Stimulated activated effector memory CD8-positive, alpha-beta T cell treated with anti-CD3 and anti-CD28 coated beads, Interleukin-12 subunit alpha, Interleukin-12 subunit beta, amount 100 ng/mL, for 72 hours (primary cell): Measurements from ENCODE around the gene HLCS.

Experiments used
- ATAC-seq: fragments of 150-1000 bp; cut with Tn5 transposase; 2 replicates; pipeline ENCODE4 v1.10.0; 2021
- DNase-seq, 2 donors: peaks; one replicate each; pipeline ENCODE4 v3.0.0; 2021 to 2022; ENCODE audit warnings: low spot score in 2 of 2
- H3K27ac Mint-ChIP-seq: one replicate; pipeline ENCODE4 v1.8.0; 2022; ENCODE audit warnings: mild to moderate bottlenecking, mixed read lengths
- H3K36me3 Mint-ChIP-seq: one replicate; pipeline ENCODE4 v1.8.0; 2022; ENCODE audit warnings: mild to moderate bottlenecking, mixed read lengths
- H3K4me1 Mint-ChIP-seq: one replicate; pipeline ENCODE4 v1.8.0; 2022; ENCODE audit warnings: mixed read lengths
- H3K4me3 Mint-ChIP-seq: one replicate; pipeline ENCODE4 v1.8.0; 2022; ENCODE audit warnings: mild to moderate bottlenecking, mixed read lengths
- H3K9me3 Mint-ChIP-seq: one replicate; pipeline ENCODE4 v1.8.0; 2022; ENCODE audit warnings: mixed read lengths

The HLCS gene

DNA sequence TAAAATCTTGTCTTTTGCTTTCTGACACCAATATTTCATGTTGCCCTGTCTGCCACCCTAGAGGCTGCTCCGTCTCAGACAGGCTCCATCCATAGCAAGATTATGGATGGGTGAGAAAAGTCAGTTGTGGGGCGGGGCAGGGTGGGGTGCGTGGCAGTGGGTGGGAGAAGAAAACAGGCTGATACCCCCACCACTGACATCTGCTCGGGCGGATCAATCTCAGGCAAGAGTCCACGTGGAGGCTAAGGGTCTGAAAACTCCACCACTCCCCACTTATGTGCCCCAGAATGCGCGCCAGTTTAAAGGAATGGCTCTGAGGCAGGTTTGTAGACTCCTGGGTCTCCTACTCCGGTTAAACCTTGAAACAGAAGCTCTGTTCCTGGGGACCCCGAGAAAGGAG lies 101.5 kb downstream of the HLCS start:
- no peak overlapping the region for H3K27ac Mint-ChIP-seq
- H3K4me1 Mint-ChIP-seq = peaks cover 11% of the 10 kb centered on the region
- DNase-seq (no peak), ATAC-seq (no peak)
- no peaks in the 10 kb centered on the region for H3K36me3 Mint-ChIP-seq
- H3K9me3 Mint-ChIP-seq = no peaks in the 10 kb centered on the region
- H3K4me3 Mint-ChIP-seq = no peak overlapping the region

GRCh38 chr21:36863260-36863659 lies 103.2 kb downstream of the HLCS start:
- H3K9me3 Mint-ChIP-seq = no peaks in the 10 kb centered on the region
- no peak overlapping the region for H3K27ac Mint-ChIP-seq

GRCh38 chr21:36861595-36862323 lies 104.7 kb downstream of the HLCS start:
- peaks cover 25% of the 10 kb centered on the region for H3K4me1 Mint-ChIP-seq
- H3K9me3 Mint-ChIP-seq = no peaks in the 10 kb centered on the region
- DNase-seq = no peak
- ATAC-seq = no peak
- no peak overlapping the region for H3K4me3 Mint-ChIP-seq
- no peak overlapping the region for H3K27ac Mint-ChIP-seq
- H3K36me3 Mint-ChIP-seq = no peaks in the 10 kb centered on the region

More at GRCh38 chr21:36863260-36863659, 103.2 kb downstream of the HLCS start:
- Mint-ChIP-seq H3K4me3 (no peak overlapping the region), H3K4me1 (peaks cover 19% of the 10 kb centered on the region), H3K36me3 (no peaks in the 10 kb centered on the region)
- DNase-seq = no peak
- no peak for ATAC-seq

DNA sequence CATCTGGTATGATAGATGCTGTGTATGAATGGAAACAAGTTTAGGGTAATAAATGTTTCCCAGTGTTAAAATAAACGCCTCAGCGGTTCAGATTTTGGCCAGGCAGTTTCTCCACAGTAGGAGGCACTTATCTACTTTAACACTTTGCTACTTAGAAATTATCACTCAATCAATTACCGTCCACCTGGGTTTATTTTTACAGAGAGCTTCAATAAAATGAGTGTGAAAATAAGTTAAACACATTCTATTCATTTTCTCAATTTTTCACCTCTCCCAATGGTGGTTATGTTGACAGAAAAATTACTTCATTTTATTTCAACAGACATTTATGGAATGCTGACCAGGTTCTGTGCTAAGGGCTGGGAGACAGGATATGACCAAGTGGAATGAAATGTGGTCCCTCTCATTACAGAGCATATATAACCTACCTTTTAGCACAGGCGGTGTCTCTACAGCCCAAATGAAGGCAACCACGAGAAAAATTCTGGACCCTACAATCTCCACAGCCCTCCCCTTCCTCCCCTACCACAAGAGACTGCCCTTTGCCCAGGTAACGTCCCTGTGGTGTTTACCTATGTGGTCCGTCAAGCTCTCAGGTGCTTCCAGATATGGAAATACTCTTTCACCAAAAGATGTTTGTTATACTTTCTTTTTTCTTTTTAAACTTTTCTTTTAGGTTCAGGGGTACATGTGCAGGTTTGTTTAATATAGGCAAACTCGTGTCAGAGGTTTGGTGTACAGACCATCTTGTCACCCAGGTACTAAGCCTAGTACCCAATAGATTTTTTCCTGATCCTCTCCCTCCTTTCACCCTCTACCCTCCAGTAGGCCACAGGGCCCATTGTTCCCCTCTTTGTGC lies 105.5 kb downstream of the HLCS start:
- Mint-ChIP-seq H3K4me1 (peaks cover 25% of the 10 kb centered on the region), H3K27ac (no peak overlapping the region)

GRCh38 chr21:36859744-36860501 lies 106.5 kb downstream of the HLCS start:
- peak; percentile 87 for ATAC-seq
- Mint-ChIP-seq H3K9me3 (no peaks in the 10 kb centered on the region), H3K4me1 (peaks cover 25% of the 10 kb centered on the region), H3K36me3 (no peaks in the 10 kb centered on the region), H3K4me3 (no peak overlapping the region), H3K27ac (no peak overlapping the region)
- peak in 1 of 2 donors; percentile 64 for DNase-seq

More for the DNA sequence above, 105.5 kb downstream of the HLCS start:
- Mint-ChIP-seq H3K4me3 (no peak overlapping the region), H3K9me3 (no peaks in the 10 kb centered on the region), H3K36me3 (no peaks in the 10 kb centered on the region)
- ATAC-seq = no peak
- DNase-seq = no peak

- H3K4me1 Mint-ChIP-seq = peaks cover 25% of the 10 kb centered on the region
- no peak for ATAC-seq
- H3K9me3 Mint-ChIP-seq = no peaks in the 10 kb centered on the region
- no peaks in the 10 kb centered on the region for H3K36me3 Mint-ChIP-seq
- no peak for DNase-seq
- no peak overlapping the region for H3K27ac Mint-ChIP-seq
- H3K4me3 Mint-ChIP-seq = no peak overlapping the region
These were observed 108.0 kb downstream of the HLCS start for GRCh38 chr21:36858320-36858957.

DNA sequence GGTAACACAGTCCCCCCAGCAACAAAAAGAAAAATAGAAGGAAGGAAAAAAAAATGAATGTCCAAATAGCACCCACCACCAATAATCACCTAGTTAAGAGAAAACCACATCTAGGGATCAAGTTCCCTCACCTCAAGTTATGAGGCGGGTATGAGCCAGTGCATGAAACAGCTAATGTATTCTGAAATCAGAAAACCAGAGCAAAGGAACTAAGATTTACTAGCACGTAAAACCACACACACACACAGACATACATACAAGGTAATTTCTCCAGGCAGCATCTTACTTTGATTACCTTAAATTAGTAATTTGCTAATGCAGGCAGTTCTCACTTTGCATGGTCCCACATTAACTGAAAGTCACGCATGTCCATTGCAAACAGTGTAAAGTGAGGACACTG lies 109.8 kb downstream of the HLCS start:
- Mint-ChIP-seq H3K4me3 (no peak overlapping the region), H3K36me3 (no peaks in the 10 kb centered on the region), H3K27ac (no peak overlapping the region), H3K9me3 (no peaks in the 10 kb centered on the region), H3K4me1 (peaks cover 30% of the 10 kb centered on the region)
- ATAC-seq (no peak), DNase-seq (no peak)

- ATAC-seq (peak; percentile 54), DNase-seq (peak; percentile 28 to 57)
- Mint-ChIP-seq H3K27ac (no peak overlapping the region), H3K36me3 (no peaks in the 10 kb centered on the region), H3K4me3 (no peak overlapping the region), H3K4me1 (peaks cover 27% of the 10 kb centered on the region), H3K9me3 (no peaks in the 10 kb centered on the region)
These were observed 112.1 kb downstream of the HLCS start for GRCh38 chr21:36854391-36854790.

DNA sequence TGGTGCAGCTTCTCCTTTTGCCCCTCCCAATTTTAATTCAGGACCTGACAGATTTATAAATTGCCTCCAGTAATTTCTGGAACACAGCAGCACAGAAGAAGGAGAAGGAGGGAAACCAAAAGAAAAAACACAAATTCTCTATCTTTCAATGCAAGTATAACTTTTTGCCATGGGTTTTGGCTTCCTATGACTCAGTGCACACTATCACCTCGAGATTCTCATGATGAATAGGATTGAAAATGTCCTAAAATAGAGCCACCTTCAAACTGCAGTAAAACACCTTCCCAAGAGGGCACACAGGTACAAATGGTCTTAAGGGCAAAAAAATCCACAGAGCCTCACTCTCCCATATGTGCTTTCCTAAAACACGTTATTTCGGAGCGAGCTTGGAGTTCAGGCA lies 113.6 kb downstream of the HLCS start:
- DNase-seq (no peak), ATAC-seq (peak; percentile 84)
- Mint-ChIP-seq H3K27ac (peak overlapping the region; percentile 44), H3K4me1 (peaks cover 25% of the 10 kb centered on the region), H3K36me3 (no peaks in the 10 kb centered on the region), H3K9me3 (no peaks in the 10 kb centered on the region), H3K4me3 (peak overlapping the region; percentile 8)

DNA sequence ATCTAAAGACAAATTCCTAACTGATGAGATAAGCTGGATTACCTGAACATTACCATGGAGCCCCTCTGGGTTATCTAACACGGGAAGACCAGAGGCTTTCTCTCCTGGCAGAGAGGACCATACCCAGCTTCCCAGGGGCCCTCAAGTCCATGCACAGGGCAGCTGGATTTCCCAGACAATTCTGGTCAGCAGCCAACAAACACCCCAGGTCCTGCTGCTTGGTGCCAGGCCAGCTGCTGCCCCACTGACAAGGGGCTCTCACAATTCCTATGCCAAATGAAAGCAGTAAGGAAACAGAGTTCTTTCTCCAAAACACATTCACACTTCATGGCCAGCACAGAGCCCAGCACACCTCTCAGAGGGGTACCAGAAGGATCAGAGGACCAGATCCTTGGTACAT lies 114.2 kb downstream of the HLCS start:
- no peaks in the 10 kb centered on the region for H3K9me3 Mint-ChIP-seq
- DNase-seq = no peak
- no peaks in the 10 kb centered on the region for H3K36me3 Mint-ChIP-seq
- H3K4me3 Mint-ChIP-seq = peak overlapping the region; percentile 8
- peaks cover 22% of the 10 kb centered on the region for H3K4me1 Mint-ChIP-seq
- H3K27ac Mint-ChIP-seq = peak overlapping the region; percentile 44
- ATAC-seq = no peak

DNA sequence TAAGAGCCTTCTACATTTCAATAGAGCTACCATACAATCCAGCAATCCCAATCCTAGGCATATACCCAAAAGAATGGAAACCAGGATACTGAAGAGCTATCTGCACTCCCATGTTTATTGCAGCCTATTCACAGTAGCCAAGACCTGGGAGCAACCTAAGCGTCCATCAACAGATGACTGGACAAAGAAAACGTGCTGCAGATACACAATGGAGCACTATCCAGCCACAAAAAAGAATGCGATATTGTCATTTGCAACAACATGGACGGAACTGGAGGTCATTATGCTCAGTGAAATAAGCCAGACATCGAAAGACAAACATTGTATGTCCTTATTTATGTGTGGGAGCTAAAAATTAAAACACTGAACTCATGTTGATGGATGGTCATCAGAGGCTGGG lies 115.3 kb downstream of the HLCS start:
- Mint-ChIP-seq H3K27ac (no peak overlapping the region), H3K36me3 (no peaks in the 10 kb centered on the region), H3K4me1 (peaks cover 18% of the 10 kb centered on the region), H3K4me3 (no peak overlapping the region), H3K9me3 (no peaks in the 10 kb centered on the region)
- no peak for ATAC-seq
- no peak for DNase-seq

GRCh38 chr21:36850372-36850771 lies 116.1 kb downstream of the HLCS start:
- Mint-ChIP-seq H3K27ac (no peak overlapping the region), H3K4me1 (peaks cover 18% of the 10 kb centered on the region), H3K4me3 (no peak overlapping the region), H3K36me3 (no peaks in the 10 kb centered on the region), H3K9me3 (no peaks in the 10 kb centered on the region)
- no peak for DNase-seq
- ATAC-seq = no peak

- no peaks in the 10 kb centered on the region for H3K9me3 Mint-ChIP-seq
- no peak for DNase-seq
- H3K4me1 Mint-ChIP-seq = peaks cover 18% of the 10 kb centered on the region
- ATAC-seq = no peak
- no peaks in the 10 kb centered on the region for H3K36me3 Mint-ChIP-seq
- no peak overlapping the region for H3K27ac Mint-ChIP-seq
- no peak overlapping the region for H3K4me3 Mint-ChIP-seq
These were observed 116.9 kb downstream of the HLCS start for GRCh38 chr21:36849461-36850105.

- Mint-ChIP-seq H3K9me3 (no peaks in the 10 kb centered on the region), H3K4me3 (no peak overlapping the region), H3K27ac (no peak overlapping the region), H3K4me1 (peaks cover 18% of the 10 kb centered on the region), H3K36me3 (no peaks in the 10 kb centered on the region)
- ATAC-seq (no peak), DNase-seq (no peak)
These were observed 117.7 kb downstream of the HLCS start for GRCh38 chr21:36848730-36849274.
